Nephron (organoid): ENCODE results near the gene KLF4.

Experiments used
- H3K27ac Mint-ChIP-seq, 3 experiments: 2 replicates each; pipeline ENCODE4 v1.8.0; 2020; ENCODE audit warnings: mixed read lengths in 3 of 3, mild to moderate bottlenecking in 2 of 3, moderate library complexity in 1 of 3
- H3K27me3 Mint-ChIP-seq: 2 replicates; pipeline ENCODE4 v1.8.0; 2021; ENCODE audit warnings: low read depth, mild to moderate bottlenecking, moderate library complexity, mixed read lengths
- H3K36me3 Mint-ChIP-seq: 2 replicates; pipeline ENCODE4 v1.8.0; 2020; ENCODE audit warnings: low read depth, mixed read lengths
- H3K4me1 Mint-ChIP-seq: 2 replicates; pipeline ENCODE4 v1.8.0; 2020; ENCODE audit warnings: mixed read lengths
- H3K4me3 Mint-ChIP-seq, 3 experiments: 2 replicates each; pipeline ENCODE4 v1.8.0; 2020; ENCODE audit warnings: mild to moderate bottlenecking in 3 of 3, mixed read lengths in 3 of 3, moderate library complexity in 2 of 3
- H3K9me3 Mint-ChIP-seq: 2 replicates; pipeline ENCODE4 v1.8.0; 2020; ENCODE audit warnings: mixed read lengths
- TF ChIP-seq, protein P1 (sequence below), 3 experiments: fragments of 200-600 bp; sonication (generic); IDR thresholded peaks; one replicate each; pipeline ENCODE4 v1.5.0; 2021; ENCODE audit warnings: antibody characterized with exemption in 3 of 3; ENCODE audit not compliant: unreplicated experiment in 3 of 3

Gene KLF4

DNA sequence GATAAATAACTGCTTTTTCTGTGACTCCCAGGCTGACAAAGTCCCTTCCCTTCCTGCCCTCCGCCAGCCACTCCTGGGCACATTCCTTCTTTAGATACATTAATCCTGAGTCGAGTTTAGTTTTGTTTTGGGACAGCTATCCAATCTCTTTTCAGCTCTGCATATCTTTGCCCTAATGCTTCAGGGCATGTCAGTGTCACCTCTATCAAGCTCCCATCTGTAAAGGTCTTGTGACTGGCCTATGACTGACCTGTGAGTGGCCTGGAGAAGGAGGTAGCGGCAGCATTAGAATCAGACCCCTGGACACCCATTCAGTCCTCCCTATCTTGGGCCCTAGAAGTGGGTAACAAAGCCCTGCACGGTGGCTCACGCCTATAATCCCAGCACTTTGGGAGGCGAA lies 34.0 kb upstream of the KLF4 start:
- no peaks in the 10 kb centered on the region for H3K36me3 Mint-ChIP-seq
- TF ChIP-seq, protein P1, sequence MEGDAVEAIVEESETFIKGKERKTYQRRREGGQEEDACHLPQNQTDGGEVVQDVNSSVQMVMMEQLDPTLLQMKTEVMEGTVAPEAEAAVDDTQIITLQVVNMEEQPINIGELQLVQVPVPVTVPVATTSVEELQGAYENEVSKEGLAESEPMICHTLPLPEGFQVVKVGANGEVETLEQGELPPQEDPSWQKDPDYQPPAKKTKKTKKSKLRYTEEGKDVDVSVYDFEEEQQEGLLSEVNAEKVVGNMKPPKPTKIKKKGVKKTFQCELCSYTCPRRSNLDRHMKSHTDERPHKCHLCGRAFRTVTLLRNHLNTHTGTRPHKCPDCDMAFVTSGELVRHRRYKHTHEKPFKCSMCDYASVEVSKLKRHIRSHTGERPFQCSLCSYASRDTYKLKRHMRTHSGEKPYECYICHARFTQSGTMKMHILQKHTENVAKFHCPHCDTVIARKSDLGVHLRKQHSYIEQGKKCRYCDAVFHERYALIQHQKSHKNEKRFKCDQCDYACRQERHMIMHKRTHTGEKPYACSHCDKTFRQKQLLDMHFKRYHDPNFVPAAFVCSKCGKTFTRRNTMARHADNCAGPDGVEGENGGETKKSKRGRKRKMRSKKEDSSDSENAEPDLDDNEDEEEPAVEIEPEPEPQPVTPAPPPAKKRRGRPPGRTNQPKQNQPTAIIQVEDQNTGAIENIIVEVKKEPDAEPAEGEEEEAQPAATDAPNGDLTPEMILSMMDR (IDR thresholded peaks at IDR 0.05; ENCODE audit: unreplicated experiment in 3 of 3): no peak
- H3K9me3 Mint-ChIP-seq: no peaks in the 10 kb centered on the region
- no peak overlapping the region for H3K4me3 Mint-ChIP-seq
- peaks cover 4% of the 10 kb centered on the region for H3K27me3 Mint-ChIP-seq
- H3K27ac Mint-ChIP-seq: no peak overlapping the region
- no peaks in the 10 kb centered on the region for H3K4me1 Mint-ChIP-seq

DNA sequence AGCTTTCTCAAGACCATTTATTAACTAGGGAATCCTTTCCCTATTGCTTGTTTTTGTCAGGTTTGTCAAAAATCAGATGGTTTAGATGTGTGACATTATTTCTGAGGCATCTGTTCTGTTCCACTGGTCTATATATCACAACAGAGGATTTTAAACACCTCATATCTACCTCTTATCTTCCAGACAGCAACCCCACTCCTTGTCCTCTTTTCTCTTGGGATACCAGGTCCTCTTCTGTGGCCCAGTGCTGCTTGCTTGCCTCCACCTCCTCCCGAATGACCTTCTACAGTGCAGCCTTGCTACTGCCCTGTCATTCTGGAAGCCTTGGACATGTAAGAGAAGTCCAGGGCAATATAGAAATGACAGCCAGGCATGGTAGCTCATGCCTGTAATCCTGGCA lies 30.6 kb upstream of the KLF4 start:
- no peaks in the 10 kb centered on the region for H3K4me1 Mint-ChIP-seq
- no peaks in the 10 kb centered on the region for H3K9me3 Mint-ChIP-seq
- TF ChIP-seq, protein P1 (IDR thresholded peaks at IDR 0.05; ENCODE audit: unreplicated experiment in 3 of 3): no peak
- peaks cover 13% of the 10 kb centered on the region for H3K27me3 Mint-ChIP-seq
- no peaks in the 10 kb centered on the region for H3K36me3 Mint-ChIP-seq
- H3K4me3 Mint-ChIP-seq: no peak overlapping the region
- H3K27ac Mint-ChIP-seq: no peak overlapping the region

DNA sequence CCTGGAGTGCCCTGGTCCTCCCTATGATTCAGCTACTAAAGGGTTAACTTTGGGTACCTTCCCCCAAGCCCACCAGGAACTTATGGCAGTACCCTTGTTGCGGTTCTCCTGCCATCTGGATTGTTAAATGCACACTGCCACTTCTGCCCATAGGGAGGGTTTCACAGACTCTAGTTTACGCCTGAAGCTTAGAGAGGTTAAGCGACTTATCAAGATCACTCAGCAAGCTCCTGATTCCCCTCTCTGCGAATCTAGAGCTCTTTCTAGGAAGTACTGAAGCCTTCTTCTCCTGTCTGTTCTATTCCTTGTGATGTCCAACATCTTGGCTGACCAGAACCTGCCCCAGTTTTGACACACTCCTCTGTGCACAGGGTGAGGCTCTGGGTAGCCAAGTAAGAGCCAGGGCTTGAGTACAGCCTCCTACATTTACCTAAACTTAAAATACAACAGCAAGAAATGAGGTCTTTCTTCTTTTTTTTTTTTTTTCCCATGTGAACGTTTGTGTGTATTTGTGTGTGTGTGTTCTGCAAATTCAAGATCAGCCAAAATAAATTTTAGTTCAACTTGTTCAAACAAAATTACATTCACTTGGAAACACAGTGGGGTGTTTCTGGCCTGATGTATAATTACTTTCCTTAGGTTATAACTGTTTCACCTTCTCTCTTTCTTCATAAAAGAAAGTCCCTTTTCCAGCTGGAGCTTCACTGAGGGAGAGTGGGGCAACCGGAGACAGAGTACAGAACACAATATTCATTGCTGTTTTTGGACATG lies 28.7 kb upstream of the KLF4 start:
- H3K9me3 Mint-ChIP-seq: no peaks in the 10 kb centered on the region
- H3K4me3 Mint-ChIP-seq: no peak overlapping the region
- no peaks in the 10 kb centered on the region for H3K36me3 Mint-ChIP-seq
- H3K27ac Mint-ChIP-seq: no peak overlapping the region
- H3K4me1 Mint-ChIP-seq: no peaks in the 10 kb centered on the region
- TF ChIP-seq, protein P1 (IDR thresholded peaks at IDR 0.05; ENCODE audit: unreplicated experiment in 3 of 3): no peak
- H3K27me3 Mint-ChIP-seq: peaks cover 15% of the 10 kb centered on the region

DNA sequence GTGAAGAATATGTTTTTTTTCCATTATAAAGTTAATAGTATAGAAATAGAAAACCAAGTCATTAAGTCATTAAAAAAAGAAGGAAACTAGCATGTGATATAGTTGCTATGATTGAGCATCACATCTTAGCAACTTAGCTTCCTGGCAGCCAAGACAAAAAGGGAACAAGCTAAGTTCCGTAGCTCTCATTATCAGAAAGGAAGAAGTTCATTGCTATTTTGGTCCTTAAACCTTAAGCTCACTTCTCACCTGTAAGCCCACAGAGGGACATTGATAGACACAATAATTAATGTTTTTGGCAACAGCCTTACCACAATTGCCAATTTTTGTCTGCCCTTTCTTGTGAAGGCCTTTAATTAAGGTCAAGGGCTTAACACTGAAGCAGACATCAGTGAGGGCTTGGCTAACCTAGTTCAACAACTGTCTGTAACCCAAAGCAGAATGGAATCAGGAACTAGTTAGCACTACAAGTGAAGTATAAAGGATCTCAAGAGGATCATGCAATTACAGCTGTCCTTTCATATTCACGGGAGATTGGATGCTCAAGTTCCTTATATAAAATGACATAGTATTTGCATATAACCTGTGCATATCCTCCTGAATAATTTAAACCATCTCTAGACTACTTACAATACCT lies 24.0 kb upstream of the KLF4 start:
- TF ChIP-seq, protein P1 (IDR thresholded peaks at IDR 0.05; ENCODE audit: unreplicated experiment in 3 of 3): no peak
- Mint-ChIP-seq H3K9me3 (no peaks in the 10 kb centered on the region), H3K36me3 (no peaks in the 10 kb centered on the region), H3K4me1 (no peaks in the 10 kb centered on the region), H3K27ac (no peak overlapping the region), H3K27me3 (peaks cover 15% of the 10 kb centered on the region), H3K4me3 (no peak overlapping the region)

DNA sequence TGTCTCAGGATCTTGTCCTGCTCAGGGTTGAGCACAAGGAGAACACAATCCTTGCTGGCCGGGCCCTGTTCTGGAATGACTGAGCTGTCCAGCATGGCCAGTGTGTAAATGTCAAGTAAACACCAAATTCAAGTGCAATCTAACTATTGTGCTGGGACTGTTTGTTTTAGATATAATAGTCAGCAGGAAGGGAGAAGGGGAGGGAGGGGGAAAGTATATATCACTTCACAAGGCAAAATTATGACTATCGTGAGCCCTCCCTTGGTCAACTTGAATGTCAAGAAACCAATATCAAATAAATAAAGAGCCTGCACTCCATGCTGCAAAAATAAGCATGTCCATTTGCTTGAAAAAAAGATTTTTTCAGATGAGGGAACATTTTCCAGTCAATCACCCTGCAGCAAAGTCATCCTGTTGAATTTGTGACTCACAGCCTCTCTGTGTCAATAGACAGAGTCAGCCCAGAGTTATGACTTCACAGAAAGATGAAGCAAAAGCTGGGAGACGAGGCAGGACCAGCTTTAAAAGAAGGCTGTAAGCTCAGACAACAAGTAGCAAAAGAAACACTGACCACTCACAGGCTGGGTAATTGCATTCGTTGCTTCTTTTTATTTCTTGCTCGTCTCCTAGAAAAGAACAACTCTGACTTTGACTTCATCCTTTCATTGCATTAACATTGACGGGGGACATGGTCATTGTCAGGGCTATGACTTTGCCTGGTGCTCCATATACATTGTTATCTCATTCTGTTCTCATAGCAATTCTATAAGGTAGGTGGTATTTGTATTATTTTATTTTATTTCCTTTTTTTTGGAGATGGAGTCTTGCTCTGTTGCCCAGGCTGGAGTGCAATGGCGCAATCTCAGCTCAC lies 15.3 kb upstream of the KLF4 start:
- Mint-ChIP-seq H3K4me1 (no peaks in the 10 kb centered on the region), H3K27ac (no peak overlapping the region), H3K4me3 (no peak overlapping the region), H3K9me3 (no peaks in the 10 kb centered on the region), H3K36me3 (no peaks in the 10 kb centered on the region), H3K27me3 (peaks cover 5% of the 10 kb centered on the region)
- TF ChIP-seq, protein P1 (IDR thresholded peaks at IDR 0.05; ENCODE audit: unreplicated experiment in 3 of 3): no peak
